NCI-H128 (cell line): ENCODE data around the gene TMEM231.

ENCODE experiments used
- DNase-seq: peaks from one replicate; lab custom pipeline; 2025; ENCODE audit not compliant: unreplicated experiment; lab: John Stamatoyannopoulos, UW

Gene TMEM231

DNA sequence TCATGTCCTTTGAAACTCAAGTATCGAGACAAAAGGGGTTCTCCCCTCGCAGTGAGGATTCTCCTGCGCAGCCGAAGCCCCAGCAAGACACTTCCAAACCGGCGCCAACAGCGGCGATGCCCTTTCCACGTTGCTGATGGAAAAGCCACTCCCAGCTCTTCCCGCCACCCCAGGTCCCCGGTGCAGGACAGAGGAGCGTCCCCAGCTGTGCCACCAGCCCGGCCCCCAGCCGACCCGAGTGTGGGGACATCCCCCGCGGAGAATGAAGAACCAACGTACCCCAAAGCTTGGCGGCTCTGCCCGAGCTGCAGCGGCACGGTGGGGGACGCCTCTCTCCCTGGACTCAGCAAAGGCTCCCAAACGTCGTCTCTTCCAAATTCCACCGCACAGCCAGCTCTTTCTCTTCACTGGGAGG lies 61.4 kb downstream of the TMEM231 start:
- DNase-seq: no peak

DNA sequence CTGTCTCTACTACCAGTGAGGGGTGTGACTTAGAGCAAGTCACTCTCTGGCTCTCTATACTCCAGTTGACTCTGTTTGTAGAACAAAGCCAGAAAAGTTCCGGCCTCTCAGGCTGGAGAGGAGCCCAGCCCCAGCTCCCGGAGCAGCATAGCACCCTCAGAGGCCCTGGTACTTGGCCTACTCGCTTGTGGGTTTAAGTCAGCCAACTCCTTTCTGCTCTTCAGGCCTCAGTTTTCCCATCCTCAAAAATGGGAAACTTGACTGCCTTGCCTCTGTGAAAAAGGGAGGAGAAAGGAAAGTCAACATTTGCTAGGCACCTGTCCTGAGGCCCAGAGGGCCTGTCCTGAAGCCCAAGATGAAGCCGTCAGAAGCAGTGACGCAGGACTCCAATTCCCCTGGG lies 61.9 kb downstream of the TMEM231 start:
- no peak for DNase-seq

DNA sequence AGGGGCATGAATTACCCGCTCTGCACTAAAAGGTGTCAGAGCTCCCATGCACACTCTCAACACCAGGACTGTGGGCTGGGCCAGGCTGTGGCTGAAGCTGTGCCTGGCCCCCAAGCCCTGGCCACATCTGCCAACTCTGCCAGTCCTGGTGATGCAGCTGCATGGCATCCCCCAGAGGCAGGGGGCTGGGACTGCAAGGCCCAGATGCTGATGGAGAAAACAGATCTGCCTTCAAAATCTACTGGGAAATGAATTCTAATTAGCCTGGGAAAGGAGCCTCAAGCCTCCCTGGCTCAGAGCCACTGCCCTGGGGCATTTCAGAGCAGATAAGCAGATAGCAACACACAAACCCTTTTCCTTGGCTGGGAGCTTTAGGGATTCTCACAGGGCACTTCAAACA lies 64.2 kb downstream of the TMEM231 start:
- DNase-seq: no peak

DNA sequence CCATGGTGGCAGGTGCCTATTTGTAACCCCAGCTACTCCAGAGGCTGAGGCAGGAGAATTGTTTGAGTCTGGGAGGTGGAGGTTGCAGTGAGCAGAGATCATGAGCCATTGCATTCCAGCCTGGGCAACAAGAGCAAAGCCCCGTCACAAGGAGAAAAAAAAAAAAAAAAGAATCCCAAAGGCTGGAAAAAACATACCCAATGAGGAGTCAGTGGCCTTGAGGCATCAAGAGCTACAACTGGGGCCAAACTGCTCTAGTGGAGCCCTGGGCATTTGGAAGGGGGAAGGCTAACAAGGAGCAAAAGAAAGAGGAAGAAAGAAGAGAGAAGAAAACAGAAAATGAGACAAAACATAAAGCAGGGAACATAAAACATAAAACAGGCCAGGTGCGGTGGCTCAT lies 67.7 kb downstream of the TMEM231 start:
- DNase-seq: no peak
